ENCODE measurements around the gene NPTXR.

Gene NPTXR

GRCh38 chr22:38799265-38800002, 44.4 kb downstream of the NPTXR start:
- peak; percentile 95 for DNase-seq (ENCODE audit: low read depth)
- no peak for TF ChIP-seq CTCF (IDR thresholded peaks at IDR 0.05; ENCODE audit: low read length, missing control alignments)
- H3K4me3 ChIP-seq (replicated peaks; ENCODE audit: low read depth, low read length): no peak overlapping the region

- DNase-seq (ENCODE audit: low read depth): no peak
- TF ChIP-seq CTCF (IDR thresholded peaks at IDR 0.05; ENCODE audit: low read length, missing control alignments): no peak
- H3K4me3 ChIP-seq (replicated peaks; ENCODE audit: low read depth, low read length): no peak overlapping the region
Measured at GRCh38 chr22:38798496-38798895, 45.3 kb downstream of the NPTXR start.

- no peak overlapping the region for H3K4me3 ChIP-seq (replicated peaks; ENCODE audit: low read depth, low read length)
- no peak for TF ChIP-seq CTCF (IDR thresholded peaks at IDR 0.05; ENCODE audit: low read length, missing control alignments)
- peak; percentile 64 for DNase-seq (ENCODE audit: low read depth)
Measured at GRCh38 chr22:38796262-38796957, 47.4 kb downstream of the NPTXR start.

GRCh38 chr22:38795569-38795968, 48.3 kb downstream of the NPTXR start:
- TF ChIP-seq CTCF (IDR thresholded peaks at IDR 0.05; ENCODE audit: low read length, missing control alignments): no peak
- no peak overlapping the region for H3K4me3 ChIP-seq (replicated peaks; ENCODE audit: low read depth, low read length)
- no peak for DNase-seq (ENCODE audit: low read depth)

- no peak for TF ChIP-seq CTCF (IDR thresholded peaks at IDR 0.05; ENCODE audit: low read length, missing control alignments)
- peak within 1 kb of the TSS; percentile 90 for H3K4me3 ChIP-seq (replicated peaks; ENCODE audit: low read depth, low read length)
- peak; percentile 99 for DNase-seq (ENCODE audit: low read depth)
Measured at GRCh38 chr22:38793721-38794466, 49.9 kb downstream of the NPTXR start, which contains the start of gene DNAL4. Gene DNAL4, minus strand, starts transcription at chr22:38794143. Its CDS starts 11,412 bp downstream, at chr22:38782731.

GRCh38 chr22:38793317-38793716, 50.5 kb downstream of the NPTXR start:
- peak overlapping the region; percentile 90 for H3K4me3 ChIP-seq (replicated peaks; ENCODE audit: low read depth, low read length)
- no peak for TF ChIP-seq CTCF (IDR thresholded peaks at IDR 0.05; ENCODE audit: low read length, missing control alignments)
- peak; percentile 6 for DNase-seq (ENCODE audit: low read depth)
